GM19395 (cell line): ENCODE results near the gene DUSP22.
"Not testable (repeated sequence)": the region's sequence is repeated elsewhere in the genome, so short reads cannot be mapped to it uniquely, and the experiment has no call there.

ENCODE experiments used
- ATAC-seq: cut with Tn5 transposase; IDR thresholded peaks from one replicate; pipeline ENCODE4 v1.9.1; 2021; ENCODE audit warnings: mild to moderate bottlenecking, moderate library complexity; ENCODE audit not compliant: unreplicated experiment

DUSP22 gene

GRCh38 chr6:376827-377640 is 84.7 kb downstream of the DUSP22 start:
- ATAC-seq = no peak

GRCh38 chr6:377641-378020 is 85.3 kb downstream of the DUSP22 start:
- ATAC-seq = not testable (repeated sequence)

- ATAC-seq = peak; percentile 37
These were observed 86.0 kb downstream of the DUSP22 start for GRCh38 chr6:378090-378957.

- ATAC-seq = peak; percentile 2
These were observed 86.7 kb downstream of the DUSP22 start for GRCh38 chr6:378958-379409.

- ATAC-seq = peak; percentile 60
These were observed 87.3 kb downstream of the DUSP22 start for GRCh38 chr6:379410-380181.

GRCh38 chr6:380234-381218 is 88.2 kb downstream of the DUSP22 start:
- ATAC-seq = no peak

- no peak for ATAC-seq
These were observed 89.6 kb downstream of the DUSP22 start for GRCh38 chr6:381742-382461.

GRCh38 chr6:382883-383810 is 90.9 kb downstream of the DUSP22 start:
- no peak for ATAC-seq

- no peak for ATAC-seq
These were observed 91.6 kb downstream of the DUSP22 start for GRCh38 chr6:383856-384255.

- no peak for ATAC-seq
These were observed 92.6 kb downstream of the DUSP22 start for GRCh38 chr6:384898-385297.

GRCh38 chr6:385614-386013 is 93.3 kb downstream of the DUSP22 start:
- ATAC-seq = no peak

GRCh38 chr6:386688-387266 is 94.5 kb downstream of the DUSP22 start:
- no peak for ATAC-seq

GRCh38 chr6:387293-387741 is 95.0 kb downstream of the DUSP22 start:
- no peak for ATAC-seq

- ATAC-seq = no peak
These were observed 96.1 kb downstream of the DUSP22 start for GRCh38 chr6:388202-388903.

GRCh38 chr6:389143-389542 is 96.9 kb downstream of the DUSP22 start:
- no peak for ATAC-seq

GRCh38 chr6:389622-390021 is 97.3 kb downstream of the DUSP22 start:
- ATAC-seq = peak; percentile 53

GRCh38 chr6:390914-391558 is 98.7 kb downstream of the DUSP22 start:
- peak; percentile 21 for ATAC-seq
